H1 (cell line): ENCODE results near the gene ATXN1L. TPM values are rescaled to one million over a fixed set of nuclear protein-coding genes. Genes with fewer than 3 reads are reported as not detected.

ENCODE experiments used
- CHD2 ChIP-seq: IDR thresholded peaks from 2 replicates; pipeline ENCODE4 v1.6.1; 2012; ENCODE audit warnings: low read length, improper control_type of control experiment
- CHD7 ChIP-seq: fragments of 300-600 bp; sonication (generic); IDR thresholded peaks from 2 replicates; pipeline ENCODE4 v1.7.1; 2012; ENCODE audit warnings: low read length, moderate library complexity, mild to moderate bottlenecking, inconsistent platforms; ENCODE audit not compliant: insufficient replicate concordance
- CTCF ChIP-seq, 3 experiments: IDR thresholded peaks; 1 replicate in 2 of 3; 2 replicates in 1 of 3; pipeline versions ENCODE4 v1.5.1 to v1.6.1; 2011; ENCODE audit warnings: low read length in 3 of 3, mild to moderate bottlenecking in 3 of 3, inconsistent platforms in 2 of 3, low read depth in 1 of 3, moderate library complexity in 1 of 3; ENCODE audit not compliant: insufficient read depth in 1 of 3; ENCODE audit errors: control extremely low read depth in 1 of 3
- polyA plus RNA-seq, 7 experiments: library from polyadenylated mRNA; depleted of rRNA in 3 of 7; stranded (reverse) in 5 of 7; unstranded in 2 of 7; fragments of >200 nt in 5 of 7; fragments of 200-250 nt in 2 of 7; gene quantifications; 1 replicate in 5 of 7; 2 replicates in 1 of 7; 4 replicates in 1 of 7; pipeline versions ENCODE4 v1.2.1 to v1.2.3, GENCODE V29; 2011 to 2013; ENCODE audit warnings: missing spikeins in 2 of 7, mixed read lengths in 2 of 7
- total RNA-seq: library from RNA; stranded (reverse); fragmentation: NEBNext Ultra II Directional; extraction: Animal tissue kit (Norgen Biotek cat#: 25700); gene quantifications from 2 replicates; pipeline ENCODE4 v1.2.1, GENCODE V29; 2021

The ATXN1L gene
- total and polyA plus RNA-seq, 2 of the 8 experiments (the other 6 are each of a cell fraction or from before 2014, with no cell fraction given) = 12.1 to 23.8 TPM

GRCh38 chr16:71893888-71894228, 48.1 kb downstream of the ATXN1L start (continued):
- no peak for TF ChIP-seq CHD7
- TF ChIP-seq CHD2 = no peak
- TF ChIP-seq CTCF (IDR thresholded peaks at IDR 0.05; ENCODE audit: control extremely low read depth in 1 of 3, insufficient read depth in 1 of 3, low read depth in 1 of 3, low read length in 3 of 3) = no peak
